Kidney (tissue), 14 donors: ENCODE measurements around the gene SERINC1. TPM values are rescaled to one million over a fixed set of nuclear protein-coding genes. Genes with fewer than 3 reads are reported as not detected.

Experiments used
- DNase-seq, 5 donors: peaks; one replicate each; pipeline ENCODE4 v3.0.0-alpha.2; 2013 to 2020
- FAIRE-seq: peaks from 2 replicates; lab custom pipeline; 2012; peaks lifted over from hg19 to GRCh38; lab: Jason Lieb, UNC
- H3K27ac ChIP-seq, 2 donors: one replicate each; pipeline ENCODE4 v1.7.0; 2013; ENCODE audit warnings: low read depth in 2 of 2, low read length in 2 of 2, inconsistent platforms in 1 of 2
- H3K27me3 ChIP-seq: one replicate; pipeline ENCODE4 v1.7.1; 2013; ENCODE audit warnings: low read length, inconsistent platforms; ENCODE audit not compliant: control insufficient read depth, insufficient read depth
- H3K36me3 ChIP-seq, 3 donors: one replicate each; pipeline versions ENCODE4 v1.7.0 to v1.7.1; 2013; ENCODE audit warnings: low read length in 3 of 3, control low read depth in 1 of 3, inconsistent platforms in 1 of 3; ENCODE audit not compliant: insufficient read depth in 3 of 3, control insufficient read depth in 2 of 3
- H3K4me1 ChIP-seq, 3 donors: one replicate each; pipeline versions ENCODE4 v1.7.0 to v1.7.1; 2013; ENCODE audit warnings: low read length in 3 of 3, inconsistent platforms in 1 of 3, low read depth in 1 of 3; ENCODE audit not compliant: control insufficient read depth in 2 of 3, insufficient read depth in 2 of 3
- H3K4me3 ChIP-seq, 3 donors: one replicate each; pipeline versions ENCODE4 v1.7.0 to v1.8.1; 2013; ENCODE audit warnings: low read length in 3 of 3, control low read depth in 1 of 3, inconsistent platforms in 1 of 3
- H3K9ac ChIP-seq, 3 donors: one replicate each; pipeline versions ENCODE4 v1.7.0 to v1.7.1; 2013; ENCODE audit warnings: low read length in 3 of 3, control low read depth in 1 of 3, inconsistent platforms in 1 of 3
- H3K9me3 ChIP-seq, 3 donors: one replicate each; pipeline versions ENCODE4 v1.7.0 to v1.7.1; 2013; ENCODE audit warnings: low read length in 3 of 3, control low read depth in 1 of 3, inconsistent platforms in 1 of 3; ENCODE audit not compliant: control insufficient read depth in 2 of 3, insufficient read depth in 1 of 3
- intact Hi-C: fragments of 100-400 bp; cut with DNase I; formaldehyde crosslinking; loops from one replicate; pipeline ENCODE4 v1.11.1; 2022
- polyA plus RNA-seq: library from polyadenylated mRNA; stranded (reverse); fragments of 350-450 nt; fragmentation: Illumina TruSeq; extraction: RNeasy Lipid Tissue Mini Kit (QIAGEN cat#74804); gene quantifications from one replicate; pipeline ENCODE4 v1.2.3, GENCODE V29; 2014; ENCODE audit warnings: low read depth, low replicate concordance; ENCODE audit not compliant: insufficient read depth
- total RNA-seq: library from RNA; stranded (reverse); fragmentation: NEBNext Ultra II Directional; extraction: Animal tissue kit (Norgen Biotek cat#: 25700); gene quantifications from one replicate; pipeline ENCODE4 v1.2.1, GENCODE V29; 2021
- TF ChIP-seq, protein P1 (sequence below): IDR thresholded peaks from 3 replicates; pipeline ENCODE4 v1.5.1; 2012; ENCODE audit warnings: mild to moderate bottlenecking, moderate library complexity, borderline replicate concordance; ENCODE audit not compliant: insufficient read depth; ENCODE audit errors: extremely low read depth
- donor health status: control.
- donor health status: control.
- donor health status: control.
- donor health status: control.
- donor health status: control.
- donor health status: DM: yes; HTN: yes; CAD: no.
- donor health status: Normal renal cell carcinoma (clear cell type).

SERINC1 gene
- total and polyA plus RNA-seq, 2 donors from 2014 or later: 130 to 214 TPM

DNA sequence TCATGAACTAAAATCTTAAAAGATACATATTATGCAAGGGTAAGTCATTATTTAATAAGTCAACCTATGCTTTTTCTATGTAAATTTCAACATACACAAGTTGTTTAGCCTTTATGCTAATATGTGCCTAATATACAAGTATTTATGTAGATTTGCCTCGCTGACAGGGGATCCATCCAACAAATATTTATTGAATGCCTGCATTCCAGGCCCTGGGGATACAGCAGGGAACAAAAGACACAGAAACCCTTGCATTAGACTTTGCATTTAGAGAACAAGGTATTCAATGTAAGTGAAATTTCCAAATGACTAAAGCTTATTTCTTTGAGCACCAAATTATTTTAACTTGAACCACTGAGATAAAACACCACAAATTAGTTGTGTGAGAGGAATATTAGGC, 19.1 kb downstream of the SERINC1 start:
- H3K4me3 ChIP-seq: no peak overlapping the region
- DNase-seq (no peak), FAIRE-seq (no peak)
- no peaks in the 10 kb centered on the region for H3K9me3 ChIP-seq
- TF ChIP-seq, protein P1, sequence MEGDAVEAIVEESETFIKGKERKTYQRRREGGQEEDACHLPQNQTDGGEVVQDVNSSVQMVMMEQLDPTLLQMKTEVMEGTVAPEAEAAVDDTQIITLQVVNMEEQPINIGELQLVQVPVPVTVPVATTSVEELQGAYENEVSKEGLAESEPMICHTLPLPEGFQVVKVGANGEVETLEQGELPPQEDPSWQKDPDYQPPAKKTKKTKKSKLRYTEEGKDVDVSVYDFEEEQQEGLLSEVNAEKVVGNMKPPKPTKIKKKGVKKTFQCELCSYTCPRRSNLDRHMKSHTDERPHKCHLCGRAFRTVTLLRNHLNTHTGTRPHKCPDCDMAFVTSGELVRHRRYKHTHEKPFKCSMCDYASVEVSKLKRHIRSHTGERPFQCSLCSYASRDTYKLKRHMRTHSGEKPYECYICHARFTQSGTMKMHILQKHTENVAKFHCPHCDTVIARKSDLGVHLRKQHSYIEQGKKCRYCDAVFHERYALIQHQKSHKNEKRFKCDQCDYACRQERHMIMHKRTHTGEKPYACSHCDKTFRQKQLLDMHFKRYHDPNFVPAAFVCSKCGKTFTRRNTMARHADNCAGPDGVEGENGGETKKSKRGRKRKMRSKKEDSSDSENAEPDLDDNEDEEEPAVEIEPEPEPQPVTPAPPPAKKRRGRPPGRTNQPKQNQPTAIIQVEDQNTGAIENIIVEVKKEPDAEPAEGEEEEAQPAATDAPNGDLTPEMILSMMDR: no peak
- H3K9ac ChIP-seq: no peak overlapping the region
- H3K4me1 ChIP-seq: no peaks in the 10 kb centered on the region
- H3K27ac ChIP-seq: no peak overlapping the region
- H3K27me3 ChIP-seq: no peaks in the 10 kb centered on the region
- H3K36me3 ChIP-seq: peaks cover 20 to 41% (median 21%) of the 10 kb centered on the region in 3 donors
- intact Hi-C loops: no loop called here

- TF ChIP-seq, protein P1: no peak
- FAIRE-seq: peak; percentile 80
- H3K36me3 ChIP-seq: peaks cover 16 to 32% (median 17%) of the 10 kb centered on the region in 3 donors
- no peak overlapping the region for H3K4me3 ChIP-seq
- intact Hi-C loops: no loop called here
- no peaks in the 10 kb centered on the region for H3K9me3 ChIP-seq
- H3K27ac ChIP-seq: no peak overlapping the region
- peak in 2 of 5 donors; percentile 40 to 56 for DNase-seq
- H3K4me1 ChIP-seq: no peaks in the 10 kb centered on the region
- no peaks in the 10 kb centered on the region for H3K27me3 ChIP-seq
- no peak overlapping the region for H3K9ac ChIP-seq
Observed at GRCh38 chr6:122449069-122449468, 22.5 kb downstream of the SERINC1 start.

DNA sequence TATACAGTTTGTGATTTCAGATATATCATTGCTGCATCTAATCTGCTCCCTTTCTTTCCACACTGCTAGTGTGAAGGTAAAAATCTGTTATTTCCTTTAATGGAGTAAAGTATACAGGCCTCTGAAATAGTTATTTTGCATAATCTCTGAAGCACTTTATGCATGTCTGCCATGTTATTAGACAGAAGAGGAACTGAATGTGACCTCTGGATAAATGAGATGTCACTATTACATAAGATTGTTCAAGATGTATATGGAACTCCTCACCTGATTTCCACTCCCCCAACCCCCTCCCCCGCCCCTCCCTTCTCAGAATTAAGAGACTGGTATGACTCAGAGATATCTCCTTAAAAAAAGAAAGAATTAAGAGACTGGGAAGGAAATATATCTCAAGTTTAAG, 26.3 kb downstream of the SERINC1 start:
- H3K4me1 ChIP-seq: no peaks in the 10 kb centered on the region
- H3K4me3 ChIP-seq: no peak overlapping the region
- FAIRE-seq (no peak), DNase-seq (no peak)
- H3K36me3 ChIP-seq: peaks cover 6 to 19% (median 7%) of the 10 kb centered on the region in 3 donors
- no peaks in the 10 kb centered on the region for H3K27me3 ChIP-seq
- no peaks in the 10 kb centered on the region for H3K9me3 ChIP-seq
- TF ChIP-seq, protein P1: no peak
- no peak overlapping the region for H3K9ac ChIP-seq
- no peak overlapping the region for H3K27ac ChIP-seq
- intact Hi-C loops: no loop called here

GRCh38 chr6:122438975-122439374, 32.6 kb downstream of the SERINC1 start:
- TF ChIP-seq, protein P1: no peak
- peaks cover 5 to 21% (median 7%) of the 10 kb centered on the region in 3 donors for H3K36me3 ChIP-seq
- H3K4me1 ChIP-seq: no peaks in the 10 kb centered on the region

More at GRCh38 chr6:122438975-122439374, 32.6 kb downstream of the SERINC1 start:
- H3K9ac ChIP-seq: no peak overlapping the region
- intact Hi-C loops: no loop called here
- no peak overlapping the region for H3K27ac ChIP-seq
- peaks cover 0 to 4% (median 0%) of the 10 kb centered on the region in 3 donors for H3K9me3 ChIP-seq
- FAIRE-seq (no peak), DNase-seq (no peak)
- H3K27me3 ChIP-seq: no peaks in the 10 kb centered on the region
- no peak overlapping the region for H3K4me3 ChIP-seq
